Neuronal stem cell (in vitro differentiated cells): Measurements from ENCODE around the gene ISG15.

Source experiments
- DNase-seq: peaks from one replicate; pipeline ENCODE4 v3.0.0-alpha.2; 2013; ENCODE audit warnings: low spot score
- H2AFZ ChIP-seq: one replicate; pipeline ENCODE4 v1.6.1; 2013; ENCODE audit warnings: mild to moderate bottlenecking, low read length, inconsistent platforms
- H2AK5ac ChIP-seq: 2 replicates; pipeline ENCODE4 v1.6.1; 2013; ENCODE audit warnings: low read depth, mild to moderate bottlenecking, inconsistent platforms, low read length, moderate library complexity, mixed read lengths
- H2BK120ac ChIP-seq: 2 replicates; pipeline ENCODE4 v1.6.1; 2013; ENCODE audit warnings: low read depth, mild to moderate bottlenecking, inconsistent platforms, low read length, moderate library complexity, mixed read lengths
- H2BK12ac ChIP-seq: one replicate; pipeline ENCODE4 v1.6.1; 2013; ENCODE audit warnings: low read length, inconsistent platforms
- H2BK15ac ChIP-seq: 2 replicates; pipeline ENCODE4 v1.6.1; 2013; ENCODE audit warnings: mild to moderate bottlenecking, low read length, inconsistent platforms, mixed read lengths
- H2BK5ac ChIP-seq: one replicate; pipeline ENCODE4 v1.6.1; 2013; ENCODE audit warnings: inconsistent platforms, mild to moderate bottlenecking, low read length, moderate library complexity
- H3K14ac ChIP-seq: one replicate; pipeline ENCODE4 v1.6.1; 2013; ENCODE audit warnings: low read length, inconsistent platforms
- H3K18ac ChIP-seq: 2 replicates; pipeline ENCODE4 v1.6.1; 2013; ENCODE audit warnings: low read length, inconsistent platforms
- H3K23ac ChIP-seq: 2 replicates; pipeline ENCODE4 v1.6.1; 2013; ENCODE audit warnings: low read depth, mild to moderate bottlenecking, mixed read lengths, low read length, inconsistent platforms; ENCODE audit not compliant: poor library complexity
- H3K27ac ChIP-seq: replicated peaks from 3 replicates; pipeline ENCODE4 v1.5.1; 2013; ENCODE audit warnings: low read length, inconsistent platforms
- H3K27me3 ChIP-seq, 3 experiments: 2 replicates each; pipeline ENCODE4 v1.6.1; 2013; ENCODE audit warnings: low read length in 3 of 3, mild to moderate bottlenecking in 2 of 3, inconsistent platforms in 1 of 3, low read depth in 1 of 3, mixed read lengths in 1 of 3, moderate library complexity in 1 of 3; ENCODE audit not compliant: control insufficient read depth in 3 of 3, insufficient read depth in 3 of 3
- H3K36me3 ChIP-seq, 2 donors: replicated peaks in 1 of 2; 2 replicates each; pipeline ENCODE4 v1.6.1; 2013; ENCODE audit warnings: low read length in 2 of 2; ENCODE audit not compliant: control insufficient read depth in 2 of 2, insufficient read depth in 2 of 2
- H3K4ac ChIP-seq: 2 replicates; pipeline ENCODE4 v1.6.1; 2013; ENCODE audit warnings: inconsistent platforms, mild to moderate bottlenecking, low read length, moderate library complexity
- H3K4me1 ChIP-seq, 2 donors: 1 replicate in 1 of 2; 2 replicates in 1 of 2; pipeline ENCODE4 v1.6.1; 2013; ENCODE audit warnings: low read length in 2 of 2, low read depth in 1 of 2; ENCODE audit not compliant: control insufficient read depth in 2 of 2, insufficient read depth in 1 of 2
- H3K4me2 ChIP-seq: one replicate; pipeline ENCODE4 v1.6.1; 2013; ENCODE audit warnings: mild to moderate bottlenecking, low read length, inconsistent platforms; ENCODE audit not compliant: insufficient read depth, poor library complexity, severe bottlenecking
- H3K4me3 ChIP-seq, 2 donors: 2 replicates each; pipeline ENCODE4 v1.5.1; 2013; ENCODE audit warnings: low read length in 2 of 2, mild to moderate bottlenecking in 2 of 2, inconsistent platforms in 1 of 2, moderate library complexity in 1 of 2
- H3K79me1 ChIP-seq: one replicate; pipeline ENCODE4 v1.6.1; 2013; ENCODE audit warnings: low read depth, mild to moderate bottlenecking, inconsistent platforms, low read length, moderate library complexity
- H3K9ac ChIP-seq: one replicate; pipeline ENCODE4 v1.6.1; 2013; ENCODE audit warnings: mild to moderate bottlenecking, low read depth, low read length, inconsistent platforms; ENCODE audit not compliant: poor library complexity
- H3K9me3 ChIP-seq, 2 donors: replicated peaks in 1 of 2; 2 replicates each; pipeline versions ENCODE3 to v1.6.1; 2013; ENCODE audit warnings: low read length in 2 of 2, mild to moderate bottlenecking in 2 of 2, inconsistent platforms in 1 of 2, low read depth in 1 of 2, mixed read lengths in 1 of 2, moderate library complexity in 1 of 2; ENCODE audit not compliant: control insufficient read depth in 2 of 2, insufficient read depth in 1 of 2
- H4K8ac ChIP-seq: one replicate; pipeline ENCODE4 v1.6.1; 2013; ENCODE audit warnings: low read depth, mild to moderate bottlenecking, inconsistent platforms, low read length, moderate library complexity
- H4K91ac ChIP-seq: one replicate; pipeline ENCODE4 v1.6.1; 2013; ENCODE audit warnings: low read length, low read depth, mild to moderate bottlenecking, inconsistent platforms; ENCODE audit not compliant: poor library complexity
- WGBS, 2 donors: extraction: QIAGEN DNeasy Blood & Tissue Kit; methylation state at CpG; one replicate each; pipeline ENCODE4 v1.1.7; 2013; ENCODE audit warnings: missing lambda C conversion rate in 2 of 2, mixed read lengths in 1 of 2; ENCODE audit not compliant: insufficient read length in 2 of 2, insufficient replicate concordance in 1 of 2; ENCODE audit errors: extremely low coverage in 2 of 2; 5-methylcytosine and 5-hydroxymethylcytosine counted together

The ISG15 gene

GRCh38 chr1:997993-998744 lies 15.1 kb upstream of the ISG15 start:
- no peak for DNase-seq
- peaks cover 0 to 12% (median 0%) of the 10 kb centered on the region in 3 experiments for H3K27me3 ChIP-seq

GRCh38 chr1:998745-998994 lies 14.6 kb upstream of the ISG15 start:
- Histone ChIP-seq H2AK5ac (peak overlapping the region; percentile 99), H2BK5ac (peak overlapping the region; percentile 99), H3K18ac (peak overlapping the region; percentile 100), H2BK120ac (no peak overlapping the region), H3K4me1 (peaks cover 23 to 24% of the 10 kb centered on the region in 2 donors), H3K27me3 (peaks cover 0 to 12% (median 0%) of the 10 kb centered on the region in 3 experiments), H4K8ac (no peak overlapping the region), H3K27ac (peak overlapping the region; percentile 39), H2BK15ac (peak overlapping the region; percentile 94), H2BK12ac (no peak overlapping the region), H3K14ac (peak overlapping the region; percentile 94), H3K4me3 (peak overlapping the region; percentile 88 to 99), H3K4ac (no peak overlapping the region), H3K23ac (peak overlapping the region; percentile 91), H3K9ac (peak overlapping the region; percentile 99), H3K4me2 (peak overlapping the region; percentile 93), H3K36me3 (peaks cover 0 to 8% of the 10 kb centered on the region in 2 donors), H4K91ac (no peak overlapping the region), H2AFZ (peak overlapping the region; percentile 96), H3K9me3 (peaks cover 0 to 1% of the 10 kb centered on the region in 2 donors), H3K79me1 (peaks cover 27% of the 10 kb centered on the region)
- no CpG with 5 or more reads among the region's 27 CpGs for WGBS, 2 donors
- no peak for DNase-seq

More at GRCh38 chr1:997993-998744, 15.1 kb upstream of the ISG15 start:
- H3K27ac ChIP-seq, result no peak overlapping the region
- peak overlapping the region; percentile 53 for H3K4ac ChIP-seq
- peak overlapping the region; percentile 88 to 90 for H3K4me3 ChIP-seq
- peak overlapping the region; percentile 91 for H3K9ac ChIP-seq
- H4K91ac ChIP-seq, result no peak overlapping the region
- peaks cover 1 to 2% of the 10 kb centered on the region in 2 donors for H3K9me3 ChIP-seq
- H2BK120ac ChIP-seq, result peak overlapping the region; percentile 41
- H2AFZ ChIP-seq, result no peak overlapping the region
- H3K4me1 ChIP-seq, result peaks cover 19% of the 10 kb centered on the region in 2 donors
- H2BK5ac ChIP-seq, result peak overlapping the region; percentile 99
- peaks cover 0 to 8% of the 10 kb centered on the region in 2 donors for H3K36me3 ChIP-seq
- H3K4me2 ChIP-seq, result peak overlapping the region; percentile 93
- peak overlapping the region; percentile 89 for H2BK15ac ChIP-seq
- H2AK5ac ChIP-seq, result peak overlapping the region; percentile 33
- no CpG with 5 or more reads among the region's 75 CpGs for whole genome bisulfite sequencing, 2 donors
- peak overlapping the region; percentile 73 for H2BK12ac ChIP-seq
- H3K23ac ChIP-seq, result peak overlapping the region; percentile 91
- peak overlapping the region; percentile 99 for H3K18ac ChIP-seq
- no peak overlapping the region for H4K8ac ChIP-seq
- peak overlapping the region; percentile 98 for H3K14ac ChIP-seq
- peaks cover 24% of the 10 kb centered on the region for H3K79me1 ChIP-seq

GRCh38 chr1:998995-999724 lies 14.1 kb upstream of the ISG15 start:
- Histone ChIP-seq H4K8ac (no peak overlapping the region), H3K9ac (peak overlapping the region; percentile 99), H3K18ac (peak overlapping the region; percentile 100), H2BK15ac (peak overlapping the region; percentile 94), H3K23ac (peak overlapping the region; percentile 85), H2BK120ac (peak overlapping the region; percentile 87), H3K9me3 (peaks cover 0 to 1% of the 10 kb centered on the region in 2 donors), H3K4me2 (peak overlapping the region; percentile 77), H3K14ac (peak overlapping the region; percentile 94), H2AFZ (peak overlapping the region; percentile 96), H3K4ac (peak overlapping the region; percentile 76), H3K27ac (peak overlapping the region; percentile 99), H4K91ac (no peak overlapping the region), H3K79me1 (peaks cover 27% of the 10 kb centered on the region), H2BK5ac (peak overlapping the region; percentile 99), H3K27me3 (peaks cover 0 to 12% (median 0%) of the 10 kb centered on the region in 3 experiments), H2BK12ac (peak overlapping the region; percentile 58), H3K4me3 (peak overlapping the region; percentile 88 to 99), H2AK5ac (peak overlapping the region; percentile 99), H3K36me3 (peaks cover 0 to 8% of the 10 kb centered on the region in 2 donors), H3K4me1 (peaks cover 27 to 29% of the 10 kb centered on the region in 2 donors)
- DNase-seq, result no peak
- no CpG with 5 or more reads among the region's 86 CpGs for WGBS, 2 donors
